Measurements from ENCODE around the gene TTC33. TPM values are rescaled to one million over a fixed set of nuclear protein-coding genes. Genes with fewer than 3 reads are reported as not detected.
A peak's percentile ranks its signal among the peaks of the same experiment; 100 is the strongest.
"Not testable (repeated sequence)": the region's sequence is repeated elsewhere in the genome, so short reads cannot be mapped to it uniquely, and the experiment has no call there.

Gene TTC33
- total RNA-seq, 1 experiment from 2014 or later: 30.2 TPM

DNA sequence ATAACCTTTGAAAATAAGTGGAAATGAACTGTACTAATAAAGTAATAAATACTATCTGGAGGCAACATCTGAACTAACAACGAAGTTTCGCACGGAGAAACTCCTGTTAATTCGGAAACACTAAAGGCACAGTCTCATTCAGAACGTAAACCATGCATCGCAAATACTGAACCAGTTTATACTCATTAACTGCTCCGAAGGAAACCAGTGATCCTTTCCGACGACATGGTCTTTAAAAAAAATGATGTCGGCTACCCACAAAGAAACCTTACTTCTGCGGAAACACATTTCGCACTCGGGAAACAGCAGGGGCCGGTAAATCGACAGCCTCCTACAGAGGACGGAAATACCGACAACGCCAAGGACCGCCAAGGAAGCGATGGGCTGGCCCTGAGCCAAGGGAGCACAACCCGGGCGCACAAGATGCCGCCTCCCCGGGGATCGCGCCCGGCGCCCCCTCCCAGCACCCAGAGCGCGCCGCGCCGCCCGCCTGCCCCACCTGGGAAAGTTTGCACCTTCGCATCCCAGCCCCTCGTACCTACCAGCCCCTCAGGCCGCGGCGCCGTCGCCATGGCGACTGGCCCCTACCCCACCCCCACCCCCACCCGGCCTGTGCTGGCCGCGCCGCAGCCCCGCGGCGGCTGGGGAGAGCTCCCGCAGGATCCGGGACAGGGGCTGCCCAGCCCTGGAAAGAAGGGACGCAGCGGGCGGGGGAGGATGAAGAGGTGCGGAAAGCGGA, 41.7 kb upstream of the TTC33 start:
- BruUV-seq (replicated peaks): TSS peak; percentile 26
- Histone ChIP-seq H3K36me3 (ENCODE audit: low read depth) (peaks cover 6% of the 10 kb centered on the region; the same call in 1 of the 2 replicates), H3K27ac (peak overlapping the region; percentile 72), H3K9me2 (ENCODE audit: insufficient read depth) (no peaks in the 10 kb centered on the region; the same call in 1 of the 2 replicates), H4K20me1 (ENCODE audit: insufficient read depth) (peaks cover 44% of the 10 kb centered on the region), H3K9me3 (ENCODE audit: insufficient read depth, low read depth) (no peaks in the 10 kb centered on the region), H2AFZ (peak overlapping the region; percentile 96), H3K4me2 (peak overlapping the region; percentile 94), H3F3A (ENCODE audit: insufficient read depth, low read depth) (peaks cover 25% of the 10 kb centered on the region), H3K79me2 (ENCODE audit: low read depth) (peaks cover 65% of the 10 kb centered on the region), H3K4me1 (replicated peaks; ENCODE audit: insufficient read depth) (peaks cover 29% of the 10 kb centered on the region), H3K4me3 (peak overlapping the region; percentile 99), H3K27me3 (ENCODE audit: insufficient read depth, low read depth) (no peaks in the 10 kb centered on the region)
- intact Hi-C loops (cut with micrococcal nuclease; ENCODE audit: unreplicated experiment): loop anchor here (1.0 kb wide), 2 partner anchors 38 to 42 kb away; partner anchors contain the start of genes RPL37 and TTC33
- CTCF ChIA-PET: interaction anchor here (0.5 to 1.4 kb wide), 6 partner anchors 16 to 1013 kb away, joined by 3 to 20 read pairs (median 4); partner anchors contain the start of gene RPL37
- POLR2A ChIA-PET (ENCODE audit: unreplicated experiment): interaction anchor here (0.6 to 1.2 kb wide), 2 partner anchors 34 to 1954 kb away, joined by 4 to 24 read pairs; no protein-coding TSS in a partner anchor
- DNase-seq: peak; percentile 61 to 89
- TF ChIP-seq, protein P1, sequence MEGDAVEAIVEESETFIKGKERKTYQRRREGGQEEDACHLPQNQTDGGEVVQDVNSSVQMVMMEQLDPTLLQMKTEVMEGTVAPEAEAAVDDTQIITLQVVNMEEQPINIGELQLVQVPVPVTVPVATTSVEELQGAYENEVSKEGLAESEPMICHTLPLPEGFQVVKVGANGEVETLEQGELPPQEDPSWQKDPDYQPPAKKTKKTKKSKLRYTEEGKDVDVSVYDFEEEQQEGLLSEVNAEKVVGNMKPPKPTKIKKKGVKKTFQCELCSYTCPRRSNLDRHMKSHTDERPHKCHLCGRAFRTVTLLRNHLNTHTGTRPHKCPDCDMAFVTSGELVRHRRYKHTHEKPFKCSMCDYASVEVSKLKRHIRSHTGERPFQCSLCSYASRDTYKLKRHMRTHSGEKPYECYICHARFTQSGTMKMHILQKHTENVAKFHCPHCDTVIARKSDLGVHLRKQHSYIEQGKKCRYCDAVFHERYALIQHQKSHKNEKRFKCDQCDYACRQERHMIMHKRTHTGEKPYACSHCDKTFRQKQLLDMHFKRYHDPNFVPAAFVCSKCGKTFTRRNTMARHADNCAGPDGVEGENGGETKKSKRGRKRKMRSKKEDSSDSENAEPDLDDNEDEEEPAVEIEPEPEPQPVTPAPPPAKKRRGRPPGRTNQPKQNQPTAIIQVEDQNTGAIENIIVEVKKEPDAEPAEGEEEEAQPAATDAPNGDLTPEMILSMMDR (conservative IDR thresholded peaks at IDR 0.05): no peak
- no peak for TF ChIP-seq EZH2 (IDR thresholded peaks at IDR 0.05; ENCODE audit: low read depth)

DNA sequence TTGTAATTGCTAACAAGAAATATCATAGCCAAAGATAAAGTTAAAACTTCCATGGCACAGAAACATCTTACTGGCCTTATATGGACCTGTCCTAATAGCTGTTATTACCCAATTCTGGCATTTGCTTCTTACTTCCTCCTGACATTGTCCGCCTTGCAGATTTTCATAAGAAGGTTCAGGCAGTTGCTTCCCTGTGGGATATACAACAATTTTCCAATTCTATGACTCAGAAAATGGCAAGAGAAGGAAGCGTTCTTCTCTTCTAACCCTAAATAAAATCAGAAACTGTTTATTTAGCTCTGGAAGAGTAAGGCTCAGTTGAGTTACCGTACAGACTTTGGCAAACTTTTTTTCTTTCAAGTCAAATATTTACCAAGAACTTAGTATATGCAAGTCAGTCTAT, 40.7 kb upstream of the TTC33 start:
- Histone ChIP-seq H3K27ac (peak overlapping the region; percentile 72; the same call in 1 of the 2 replicates), H3K4me2 (peak overlapping the region; percentile 94), H3K9me3 (ENCODE audit: insufficient read depth, low read depth) (no peaks in the 10 kb centered on the region), H3K27me3 (ENCODE audit: insufficient read depth, low read depth) (no peaks in the 10 kb centered on the region), H3K9me2 (ENCODE audit: insufficient read depth) (no peaks in the 10 kb centered on the region), H4K20me1 (ENCODE audit: insufficient read depth) (peaks cover 54% of the 10 kb centered on the region), H3K36me3 (ENCODE audit: low read depth) (peaks cover 6% of the 10 kb centered on the region; the same call in 1 of the 2 replicates), H3K4me3 (peak overlapping the region; percentile 99), H3F3A (ENCODE audit: insufficient read depth, low read depth) (peaks cover 29% of the 10 kb centered on the region), H3K79me2 (ENCODE audit: low read depth) (peaks cover 74% of the 10 kb centered on the region), H3K4me1 (replicated peaks; ENCODE audit: insufficient read depth) (peaks cover 29% of the 10 kb centered on the region), H2AFZ (no peak overlapping the region)
- intact Hi-C loops (cut with micrococcal nuclease; ENCODE audit: unreplicated experiment): no loop called here
- TF ChIP-seq, protein P1 (conservative IDR thresholded peaks at IDR 0.05): no peak
- no peak for TF ChIP-seq EZH2 (IDR thresholded peaks at IDR 0.05; ENCODE audit: low read depth)
- BruUV-seq (replicated peaks): no TSS peak
- peak in 1 of 2 experiments; percentile 54 for DNase-seq
- ChIA-PET CTCF (interaction anchor here (0.5 kb wide), 1 partner anchor 82 kb away, joined by 5 read pairs; no protein-coding TSS in a partner anchor), POLR2A (ENCODE audit: unreplicated experiment) (interaction anchor here (0.5 kb wide), 2 partner anchors 19 to 779 kb away, joined by 3 read pairs; no protein-coding TSS in a partner anchor)

DNA sequence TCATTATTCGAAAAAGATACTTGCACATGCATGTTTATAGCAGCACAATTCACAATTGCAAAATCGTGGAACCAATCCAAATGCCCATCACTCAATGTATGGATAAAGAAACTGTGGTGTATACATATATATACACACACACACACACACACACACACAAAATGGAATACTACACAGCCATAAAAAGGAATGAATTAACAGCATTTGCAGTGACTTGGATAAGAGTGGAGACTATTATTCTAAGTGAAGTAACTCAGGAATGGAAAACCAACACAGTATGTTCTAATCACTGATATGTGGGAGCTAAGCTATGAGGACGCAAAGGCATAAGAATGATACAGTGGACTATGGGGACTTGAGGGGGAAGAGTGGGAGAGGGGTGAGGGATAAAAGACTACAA, 39.1 kb upstream of the TTC33 start:
- H3K4me2 ChIP-seq, H3K4me3 ChIP-seq, H3K27ac ChIP-seq: not testable (repeated sequence)

DNA sequence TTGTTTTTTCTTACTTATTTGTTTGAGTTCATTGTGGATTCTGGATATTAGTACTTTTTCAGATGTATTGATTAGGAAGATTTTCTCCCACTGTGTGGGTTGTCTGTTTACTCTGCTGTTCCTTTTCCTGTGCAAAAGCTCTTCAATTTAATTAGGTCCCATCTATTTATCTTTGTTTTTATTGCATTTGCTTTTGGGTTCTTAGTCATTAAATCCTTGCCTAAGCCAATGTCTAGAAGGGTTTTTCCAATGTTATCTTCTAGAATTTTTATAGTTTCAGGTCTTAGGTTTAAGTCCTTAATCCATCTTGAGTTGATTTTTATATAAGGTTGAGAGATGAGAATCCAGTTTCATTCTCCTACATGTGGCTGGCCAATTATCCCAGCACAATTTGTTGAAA, 38.6 kb upstream of the TTC33 start:
- H2AFZ ChIP-seq; H3K27ac ChIP-seq; H3K27me3 ChIP-seq (ENCODE audit: insufficient read depth, low read depth); H3K4me2 ChIP-seq; H3K9me3 ChIP-seq (ENCODE audit: insufficient read depth, low read depth); intact Hi-C loops (cut with micrococcal nuclease; ENCODE audit: unreplicated experiment); DNase-seq; H3K9me2 ChIP-seq (ENCODE audit: insufficient read depth); POLR2A ChIA-PET (ENCODE audit: unreplicated experiment); BruUV-seq (replicated peaks); H3K4me3 ChIP-seq: not testable (repeated sequence)
- H4K20me1 ChIP-seq (ENCODE audit: insufficient read depth): peaks cover 71% of the 10 kb centered on the region
- CTCF ChIA-PET: interaction anchor here (0.8 kb wide), 1 partner anchor 16 kb away, joined by 6 read pairs; no protein-coding TSS in a partner anchor
- H3K79me2 ChIP-seq (ENCODE audit: low read depth): peaks cover 89% of the 10 kb centered on the region
- peaks cover 22% of the 10 kb centered on the region for H3F3A ChIP-seq (ENCODE audit: insufficient read depth, low read depth)
- H3K4me1 ChIP-seq (replicated peaks; ENCODE audit: insufficient read depth): peaks cover 21% of the 10 kb centered on the region
- peaks cover 11% of the 10 kb centered on the region; the same call in 1 of the 2 replicates for H3K36me3 ChIP-seq (ENCODE audit: low read depth)

More for the DNA sequence above, 39.1 kb upstream of the TTC33 start:
- H3K9me3 ChIP-seq (ENCODE audit: insufficient read depth, low read depth); H2AFZ ChIP-seq; H3K27me3 ChIP-seq (ENCODE audit: insufficient read depth, low read depth); intact Hi-C loops (cut with micrococcal nuclease; ENCODE audit: unreplicated experiment); H3K9me2 ChIP-seq (ENCODE audit: insufficient read depth); DNase-seq; BruUV-seq (replicated peaks); POLR2A ChIA-PET (ENCODE audit: unreplicated experiment): not testable (repeated sequence)
- H4K20me1 ChIP-seq (ENCODE audit: insufficient read depth): peaks cover 70% of the 10 kb centered on the region
- peaks cover 26% of the 10 kb centered on the region for H3K4me1 ChIP-seq (replicated peaks; ENCODE audit: insufficient read depth)
- H3F3A ChIP-seq (ENCODE audit: insufficient read depth, low read depth): peaks cover 27% of the 10 kb centered on the region
- H3K36me3 ChIP-seq (ENCODE audit: low read depth): peaks cover 11% of the 10 kb centered on the region; the same call in 1 of the 2 replicates
- peaks cover 89% of the 10 kb centered on the region for H3K79me2 ChIP-seq (ENCODE audit: low read depth)
- CTCF ChIA-PET: interaction anchor here (0.8 kb wide), 1 partner anchor 17 kb away, joined by 6 read pairs; no protein-coding TSS in a partner anchor

DNA sequence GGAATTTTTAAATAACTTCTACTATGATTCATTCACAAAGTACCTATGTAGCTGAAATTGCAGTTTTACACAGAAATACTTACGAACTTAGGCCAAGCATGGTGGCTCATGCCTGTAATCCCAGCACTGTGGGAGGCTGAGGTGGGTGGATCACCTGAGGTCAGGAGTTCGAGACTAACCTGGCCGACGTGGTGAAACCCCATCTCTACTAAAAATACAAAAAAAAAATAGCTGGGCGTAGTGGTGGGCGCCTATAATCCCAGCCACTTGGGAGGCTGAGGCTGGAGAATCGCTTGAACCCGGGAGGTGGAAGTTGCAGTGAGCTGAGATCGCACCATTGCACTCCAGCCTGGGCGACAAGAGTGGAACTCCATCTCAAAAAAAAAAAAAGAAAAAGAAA, 36.9 kb upstream of the TTC33 start:
- H3K4me2 ChIP-seq; DNase-seq; H2AFZ ChIP-seq; H3K4me3 ChIP-seq; CTCF ChIA-PET; H3K9me2 ChIP-seq (ENCODE audit: insufficient read depth); BruUV-seq (replicated peaks); intact Hi-C loops (cut with micrococcal nuclease; ENCODE audit: unreplicated experiment); H3K27me3 ChIP-seq (ENCODE audit: insufficient read depth, low read depth); H3K27ac ChIP-seq: not testable (repeated sequence)
- Histone ChIP-seq H3K4me1 (replicated peaks; ENCODE audit: insufficient read depth) (peaks cover 17% of the 10 kb centered on the region), H3F3A (ENCODE audit: insufficient read depth, low read depth) (peaks cover 11% of the 10 kb centered on the region; the same call in 1 of the 2 replicates), H3K36me3 (ENCODE audit: low read depth) (peaks cover 21% of the 10 kb centered on the region), H3K9me3 (ENCODE audit: insufficient read depth, low read depth) (peaks cover 11% of the 10 kb centered on the region), H3K79me2 (ENCODE audit: low read depth) (peaks cover 100% of the 10 kb centered on the region), H4K20me1 (ENCODE audit: insufficient read depth) (peaks cover 76% of the 10 kb centered on the region)
- POLR2A ChIA-PET (ENCODE audit: unreplicated experiment): interaction anchor here (0.7 kb wide), 2 partner anchors 15 to 1574 kb away, joined by 3 read pairs; partner anchors contain the start of gene FYB1
